H1 (cell line): ENCODE measurements around the gene TAF4. TPM values are rescaled to one million over a fixed set of nuclear protein-coding genes. Genes with fewer than 3 reads are reported as not detected.

Experiments
- CTCF ChIA-PET: fragments of 300-600 bp; sonication (Branson Sonifier 250); formaldehyde crosslinking; loops from one replicate; lab custom pipeline; 2021; ENCODE audit not compliant: partially characterized antibody; lab: Charles Lee
- POLR2A ChIA-PET: fragments of 300-600 bp; sonication (Branson Sonifier 250); formaldehyde crosslinking; loops from one replicate; lab custom pipeline; 2021; ENCODE audit warnings: inconsistent platforms; ENCODE audit not compliant: partially characterized antibody; lab: Charles Lee
- DNase-seq, 2 experiments: peaks; one replicate each; pipeline versions ENCODE4 v3.0.0 to v3.0.0-alpha.2; 2010 to 2022; ENCODE audit warnings: low spot score in 2 of 2, low read depth in 1 of 2, mixed read lengths in 1 of 2
- FAIRE-seq: peaks from 2 replicates; lab custom pipeline; 2011; peaks lifted over from hg19 to GRCh38; lab: Jason Lieb, UNC
- H2AFZ ChIP-seq: 2 replicates; pipeline ENCODE4 v1.8.1; 2012; ENCODE audit warnings: low read length, inconsistent platforms
- H2AK5ac ChIP-seq: 2 replicates; pipeline ENCODE4 v1.6.1; 2013; ENCODE audit warnings: low read depth, low read length
- H2BK120ac ChIP-seq: replicated peaks from 2 replicates; pipeline ENCODE3; 2013; ENCODE audit warnings: low read depth, low read length, inconsistent platforms
- H2BK12ac ChIP-seq: 2 replicates; pipeline ENCODE4 v1.6.1; 2013; ENCODE audit warnings: low read depth, low read length
- H2BK15ac ChIP-seq: 2 replicates; pipeline ENCODE4 v1.6.1; 2013; ENCODE audit warnings: low read length
- H2BK20ac ChIP-seq: 2 replicates; pipeline ENCODE4 v1.6.1; 2013; ENCODE audit warnings: low read length
- H2BK5ac ChIP-seq: 2 replicates; pipeline ENCODE4 v1.6.1; 2013; ENCODE audit warnings: low read depth, low read length
- H3K14ac ChIP-seq: 2 replicates; pipeline ENCODE4 v1.6.1; 2013; ENCODE audit warnings: inconsistent platforms; ENCODE audit not compliant: insufficient read length
- H3K18ac ChIP-seq: 2 replicates; pipeline ENCODE4 v1.6.1; 2013; ENCODE audit warnings: low read length; ENCODE audit errors: extremely low read depth
- H3K23ac ChIP-seq: 2 replicates; pipeline ENCODE4 v1.6.1; 2013; ENCODE audit warnings: inconsistent platforms; ENCODE audit not compliant: insufficient read length
- H3K23me2 ChIP-seq: 2 replicates; pipeline ENCODE4 v1.6.1; 2013; ENCODE audit warnings: low read depth, low read length
- H3K27ac ChIP-seq: 2 replicates; pipeline ENCODE4 v1.6.1; 2011; ENCODE audit warnings: low read depth, low read length, inconsistent platforms
- H3K27me3 ChIP-seq, 4 experiments: replicated peaks in 1 of 4; 1 replicate in 1 of 4; 2 replicates in 3 of 4; pipeline versions ENCODE4 v1.6.1 to v1.8.1; 2011 to 2013; ENCODE audit warnings: low read length in 3 of 4, mild to moderate bottlenecking in 3 of 4, inconsistent platforms in 2 of 4, mixed read lengths in 2 of 4, moderate library complexity in 1 of 4; ENCODE audit not compliant: control insufficient read depth in 3 of 4, insufficient read depth in 3 of 4; ENCODE audit errors: extremely low read depth in 1 of 4
- H3K36me3 ChIP-seq, 4 experiments: 2 replicates each; pipeline versions ENCODE4 v1.6.1 to v1.8.1; 2011 to 2013; ENCODE audit warnings: mild to moderate bottlenecking in 4 of 4, low read length in 3 of 4, moderate library complexity in 2 of 4, control low read depth in 1 of 4, inconsistent platforms in 1 of 4; ENCODE audit not compliant: insufficient read depth in 4 of 4, control insufficient read depth in 2 of 4
- H3K4ac ChIP-seq: replicated peaks from 2 replicates; pipeline ENCODE3; 2013; ENCODE audit warnings: low read length, low read depth, mixed read lengths, inconsistent platforms; ENCODE audit not compliant: insufficient read length
- H3K4me1 ChIP-seq, 4 experiments: replicated peaks in 1 of 4; 1 replicate in 1 of 4; 2 replicates in 3 of 4; pipeline versions ENCODE4 v1.6.1 to v1.8.1; 2011 to 2013; ENCODE audit warnings: low read length in 3 of 4, inconsistent platforms in 2 of 4, mixed read lengths in 1 of 4; ENCODE audit not compliant: insufficient read depth in 4 of 4, control insufficient read depth in 3 of 4
- H3K4me2 ChIP-seq, 2 experiments: 2 replicates each; pipeline versions ENCODE4 v1.6.1 to v1.8.1; 2011 to 2013; ENCODE audit warnings: low read depth in 2 of 2, low read length in 2 of 2, control low read depth in 1 of 2, inconsistent platforms in 1 of 2, mild to moderate bottlenecking in 1 of 2; ENCODE audit not compliant: insufficient read depth in 1 of 2
- H3K4me3 ChIP-seq, 4 experiments: fragments of 200-600, 300-600 bp in 1 of 4; sonication (generic), shearing (Covaris generic), sonication (Bioruptor Twin) in 1 of 4; 2 replicates each; pipeline versions ENCODE4 v1.5.1 to v1.8.1; 2011 to 2016; ENCODE audit warnings: low read length in 4 of 4, low read depth in 3 of 4, control low read depth in 2 of 4, inconsistent platforms in 2 of 4, mild to moderate bottlenecking in 2 of 4, mixed read lengths in 1 of 4, moderate library complexity in 1 of 4; ENCODE audit not compliant: insufficient read depth in 2 of 4; ENCODE audit errors: extremely low read depth in 1 of 4
- H3K56ac ChIP-seq: replicated peaks from 2 replicates; pipeline ENCODE3; 2013; ENCODE audit warnings: low read depth, mild to moderate bottlenecking, mixed read lengths, low read length, inconsistent platforms; ENCODE audit not compliant: insufficient read length
- H3K79me1 ChIP-seq: 2 replicates; pipeline ENCODE4 v1.6.1; 2013; ENCODE audit warnings: low read depth, low read length, control low read depth
- H3K79me2 ChIP-seq, 2 experiments: 2 replicates each; pipeline versions ENCODE4 v1.6.1 to v1.8.1; 2012 to 2013; ENCODE audit warnings: low read length in 2 of 2, mild to moderate bottlenecking in 2 of 2, inconsistent platforms in 1 of 2; ENCODE audit not compliant: insufficient read depth in 2 of 2, control insufficient read depth in 1 of 2
- H3K9ac ChIP-seq, 4 experiments: replicated peaks in 1 of 4; 1 replicate in 1 of 4; 2 replicates in 3 of 4; pipeline versions ENCODE4 v1.6.1 to v1.8.1; 2011 to 2013; ENCODE audit warnings: low read depth in 3 of 4, low read length in 3 of 4, control low read depth in 2 of 4, mild to moderate bottlenecking in 2 of 4, moderate library complexity in 2 of 4, inconsistent platforms in 1 of 4; ENCODE audit errors: extremely low read depth in 1 of 4
- H3K9me3 ChIP-seq, 2 experiments: 2 replicates each; pipeline versions ENCODE4 v1.6.1 to v1.8.1; 2012 to 2013; ENCODE audit warnings: mild to moderate bottlenecking in 2 of 2, moderate library complexity in 2 of 2, control low read depth in 1 of 2, inconsistent platforms in 1 of 2, low read depth in 1 of 2, low read length in 1 of 2, mixed read lengths in 1 of 2; ENCODE audit not compliant: insufficient read depth in 2 of 2
- H4K20me1 ChIP-seq, 2 experiments: replicated peaks in 1 of 2; 2 replicates each; pipeline versions ENCODE3 to v1.8.1; 2011 to 2013; ENCODE audit warnings: inconsistent platforms in 2 of 2, low read length in 2 of 2, mild to moderate bottlenecking in 1 of 2; ENCODE audit not compliant: insufficient read depth in 2 of 2, control insufficient read depth in 1 of 2
- H4K5ac ChIP-seq: 2 replicates; pipeline ENCODE4 v1.6.1; 2013; ENCODE audit warnings: low read length, low read depth, mixed read lengths, inconsistent platforms; ENCODE audit not compliant: insufficient read length
- H4K8ac ChIP-seq: 2 replicates; pipeline ENCODE4 v1.8.0; 2013; ENCODE audit warnings: mild to moderate bottlenecking, moderate library complexity, low read length, inconsistent platforms; ENCODE audit not compliant: insufficient read depth; ENCODE audit errors: extremely low read depth
- H4K91ac ChIP-seq: replicated peaks from 2 replicates; pipeline ENCODE3; 2013; ENCODE audit warnings: low read length, mixed read lengths, inconsistent platforms; ENCODE audit not compliant: insufficient read length
- WGBS, 2 experiments: shearing (Covaris generic) in 1 of 2; methylation state at CpG; one replicate each; pipeline versions ENCODE4 v1.1.6 to v1.1.7; 2013 to 2015; ENCODE audit warnings: low lambda C conversion rate in 2 of 2, mixed read lengths in 2 of 2, inconsistent platforms in 1 of 2, low coverage in 1 of 2, missing lambda C conversion rate in 1 of 2; ENCODE audit not compliant: insufficient replicate concordance in 2 of 2, insufficient coverage in 1 of 2, insufficient read length in 1 of 2; ENCODE audit errors: extremely low coverage in 1 of 2, missing lambda C conversion rate in 1 of 2; 5-methylcytosine and 5-hydroxymethylcytosine counted together
- polyA plus RNA-seq, 7 experiments: library from polyadenylated mRNA; depleted of rRNA in 3 of 7; stranded (reverse) in 5 of 7; unstranded in 2 of 7; fragments of >200 nt in 5 of 7; fragments of 200-250 nt in 2 of 7; gene quantifications; 1 replicate in 5 of 7; 2 replicates in 1 of 7; 4 replicates in 1 of 7; pipeline versions ENCODE4 v1.2.1 to v1.2.3, GENCODE V29; 2011 to 2013; ENCODE audit warnings: missing spikeins in 2 of 7, mixed read lengths in 2 of 7
- total RNA-seq: library from RNA; stranded (reverse); fragmentation: NEBNext Ultra II Directional; extraction: Animal tissue kit (Norgen Biotek cat#: 25700); gene quantifications from 2 replicates; pipeline ENCODE4 v1.2.1, GENCODE V29; 2021

Gene TAF4
- total and polyA plus RNA-seq, 2 of the 8 experiments (the other 6 are each of a cell fraction or from before 2014, with no cell fraction given) = 16.0 to 30.1 TPM

DNA sequence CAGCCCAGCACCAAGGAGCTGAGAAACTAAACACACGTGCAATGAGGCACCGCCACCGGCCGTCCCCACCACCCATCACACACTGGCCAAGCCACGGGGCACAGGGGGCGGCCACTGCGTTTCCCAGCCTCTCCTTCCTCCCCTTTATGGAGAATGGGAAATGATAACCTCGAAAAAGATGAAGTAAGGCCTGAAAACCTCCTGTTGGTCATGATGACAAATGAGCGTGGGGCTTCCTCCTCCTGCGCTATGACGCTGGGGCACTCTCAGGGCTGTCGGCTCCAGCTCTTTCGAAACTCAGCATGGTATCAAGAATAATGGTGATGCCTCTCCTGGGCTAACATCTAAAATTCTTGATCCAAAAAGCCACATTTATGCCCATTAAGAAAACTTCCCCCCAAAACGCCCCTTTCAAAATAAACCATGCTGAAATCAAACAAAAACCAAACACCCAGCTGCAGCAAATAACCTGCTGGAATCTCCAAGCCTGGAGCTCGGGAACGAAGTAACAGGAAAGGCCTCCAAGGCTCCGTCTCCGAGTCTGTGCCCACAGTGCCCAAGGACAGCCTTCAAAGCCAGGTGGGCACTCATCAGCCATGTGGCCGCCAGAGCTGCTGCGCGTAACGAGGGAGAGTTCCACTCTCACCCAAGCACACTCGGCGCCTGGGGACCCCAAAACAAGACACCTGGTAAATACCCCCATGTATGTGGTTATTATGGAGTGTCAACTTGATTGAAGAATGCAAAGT is 50.0 kb downstream of the TAF4 start:
- 91% methylated on average over 24 of the region's 24 CpGs; no CpG with 5 or more reads in 1 of the 2 experiments for WGBS, 2 experiments
- peaks cover 11 to 65% of the 10 kb centered on the region in 2 experiments for H3K79me2 ChIP-seq
- H2BK120ac ChIP-seq = no peak overlapping the region
- H3K23ac ChIP-seq = no peak overlapping the region
- H4K5ac ChIP-seq = no peak overlapping the region
- no peak overlapping the region for H3K4me3 ChIP-seq
- no peak overlapping the region for H3K14ac ChIP-seq
- H3K9me3 ChIP-seq = no peaks in the 10 kb centered on the region
- H3K9ac ChIP-seq = no peak overlapping the region
- no peak overlapping the region for H3K4me2 ChIP-seq
- no peak overlapping the region for H2BK15ac ChIP-seq
- ChIA-PET CTCF (interaction anchor here (0.6 to 2.1 kb wide), 4 partner anchors 23 to 413 kb away, joined by 3 to 7 read pairs (median 4); no protein-coding TSS in a partner anchor), POLR2A (interaction anchor here (0.6 to 1.9 kb wide), 4 partner anchors 51 to 106 kb away, joined by 3 to 6 read pairs (median 4); no protein-coding TSS in a partner anchor)
- no peak overlapping the region for H2BK20ac ChIP-seq
- peaks cover 0 to 5% (median 4%) of the 10 kb centered on the region in 4 experiments; a peak in 4 of 8 replicates for H3K36me3 ChIP-seq
- no peak overlapping the region for H2BK5ac ChIP-seq
- DNase-seq (no peak), FAIRE-seq (no peak)
- H3K56ac ChIP-seq = no peak overlapping the region
- no peak overlapping the region for H4K91ac ChIP-seq
- H3K4ac ChIP-seq = no peak overlapping the region
- no peak overlapping the region for H3K18ac ChIP-seq
- H3K27ac ChIP-seq = no peak overlapping the region
- H2BK12ac ChIP-seq = no peak overlapping the region
- peaks cover 28% of the 10 kb centered on the region for H3K79me1 ChIP-seq
- peaks cover 0 to 5% (median 1%) of the 10 kb centered on the region in 4 experiments; a peak in 3 of 7 replicates for H3K4me1 ChIP-seq
- no peak overlapping the region; the same call in 1 of the 2 replicates for H4K8ac ChIP-seq
- no peaks in the 10 kb centered on the region for H3K23me2 ChIP-seq
- no peak overlapping the region for H2AFZ ChIP-seq
- no peak overlapping the region for H2AK5ac ChIP-seq
- H3K27me3 ChIP-seq = no peaks in the 10 kb centered on the region
- H4K20me1 ChIP-seq = peaks cover 21 to 35% of the 10 kb centered on the region in 2 experiments
